Hair follicle dermal papilla cell (primary cell): ENCODE data around the gene FAN1. TPM values are rescaled to one million over a fixed set of nuclear protein-coding genes. Genes with fewer than 3 reads are reported as not detected.

Experiments
- small RNA-seq: library from RNA; depleted of rRNA; stranded (forward); fragments of <200 nt; gene quantifications from one replicate; pipeline ENCODE3, GENCODE V24; 2012
- total RNA-seq: library from RNA; depleted of rRNA; stranded (reverse); fragments of >200 nt; gene quantifications from 2 replicates; pipeline ENCODE4 v1.2.3, GENCODE V29; 2012

FAN1 gene
- total RNA-seq, result 17.0 and 20.9 TPM in 2 replicates

DNA sequence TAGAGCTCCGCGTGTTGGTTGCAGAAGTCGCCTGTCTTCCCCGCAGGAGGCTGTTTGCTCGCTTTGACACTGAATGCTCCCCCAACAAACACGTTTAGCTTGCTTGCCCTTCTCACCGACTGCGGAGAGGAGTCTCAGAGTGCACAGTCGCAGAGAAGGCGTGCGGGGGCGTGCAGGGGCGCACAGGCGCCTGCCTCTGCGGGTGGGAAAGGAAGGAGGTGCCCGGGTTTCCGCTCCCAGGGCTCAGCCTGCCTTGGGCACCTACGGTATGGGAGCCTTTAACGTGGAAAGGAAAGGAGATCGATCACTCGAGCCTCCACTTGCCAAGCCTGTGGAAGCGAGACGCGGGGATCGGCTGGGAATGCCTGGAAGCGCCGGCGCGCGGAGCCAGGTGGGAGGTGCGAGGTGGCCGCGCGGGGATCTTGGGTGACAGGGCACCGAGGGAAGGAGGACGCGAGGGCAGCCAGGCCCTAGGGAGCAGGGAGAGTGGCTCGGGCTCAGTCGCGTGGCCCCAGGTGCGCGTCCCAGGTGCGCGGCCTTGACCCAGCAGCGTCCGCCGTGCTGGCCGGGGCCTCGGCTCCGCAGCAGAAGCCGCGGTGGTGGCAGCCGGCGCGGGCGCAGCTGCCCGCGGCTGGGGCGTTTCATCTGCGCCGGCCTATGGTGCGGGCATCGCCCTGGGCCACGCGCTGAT, at the start of gene FAN1:
FAN1 (plus strand) TSS at position 419 of the 691 bp plus-strand sequence. CDS start 749 bp downstream, outside the sequence.

DNA sequence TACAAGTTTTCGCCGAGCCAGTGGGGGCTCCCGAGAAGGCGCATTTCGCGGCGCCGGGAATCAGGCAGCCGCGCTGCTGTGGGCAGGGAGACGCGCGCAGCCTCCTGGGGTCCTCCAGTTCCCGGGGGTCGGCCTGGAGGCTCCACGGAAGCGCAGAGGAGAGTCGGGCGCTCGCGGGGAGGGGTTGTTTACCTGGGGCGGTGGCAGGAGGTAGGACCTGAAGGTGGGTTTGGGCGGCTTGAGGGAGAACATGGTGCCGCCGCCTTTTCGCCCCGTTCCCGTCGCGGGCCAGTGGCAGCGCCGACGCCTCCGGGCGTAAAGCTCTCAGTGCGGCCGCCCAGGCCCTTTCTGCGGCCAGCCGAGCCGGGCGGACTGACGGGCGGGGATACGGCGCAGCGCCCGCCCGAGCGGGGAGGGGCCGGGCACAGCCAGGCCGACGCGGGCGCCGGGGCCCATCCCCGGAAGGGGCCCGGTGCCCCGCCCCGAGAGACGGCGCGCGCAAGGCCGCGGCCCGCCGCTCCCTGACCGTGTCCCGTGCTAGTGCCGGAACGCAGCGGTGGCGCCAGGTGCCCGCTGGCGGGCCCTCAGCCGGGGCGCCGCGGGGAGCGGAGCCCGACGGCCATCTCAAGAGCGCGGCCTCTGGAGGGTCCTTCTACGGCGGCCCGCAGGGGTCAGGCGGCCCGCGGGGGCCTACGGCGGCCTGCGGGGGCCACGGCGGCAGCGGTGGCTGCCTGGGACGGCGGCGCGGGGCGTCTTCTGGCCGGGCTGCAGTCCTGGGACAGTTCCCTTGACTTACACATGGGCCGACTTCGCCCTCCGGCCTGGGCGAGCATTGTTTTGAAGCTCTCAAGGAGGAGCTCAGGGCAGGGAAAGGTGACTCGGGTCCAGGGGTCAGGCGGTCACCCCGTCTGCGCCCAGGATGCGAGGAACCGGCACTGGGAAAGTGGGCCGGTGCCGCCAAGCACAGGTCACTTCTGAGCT, 87.8 kb downstream of the FAN1 start, which contains the start of gene MTMR10:
MTMR10 (minus strand) TSS at position 374 of the 981 bp plus-strand sequence; CDS start at position 252, 122 bp downstream.

Small RNA genes lying within 50 kb of the gene (small RNA-seq; reads per million reads assigned to genes)
- gene RNU6-466P, result not detected

Other genes starting within 250 kb of the FAN1 start
- gene MTMR10, start 87.7 kb downstream of the FAN1 start, total RNA-seq, result 28.5 and 36.5 TPM in 2 replicates
- gene TRPM1, start 197.8 kb downstream of the FAN1 start, total RNA-seq, result not detected in 2 replicates